CD14-positive monocyte (primary cell): Measurements from ENCODE around the gene SLC40A1. TPM values are rescaled to one million over a fixed set of nuclear protein-coding genes. Genes with fewer than 3 reads are reported as not detected.

Source experiments
- DNase-seq, 3 donors: peaks; one replicate each; pipeline ENCODE4 v3.0.0-alpha.2; 2011 to 2022
- H2AFZ ChIP-seq: 2 replicates; pipeline ENCODE4 v1.6.0; 2012; ENCODE audit warnings: mild to moderate bottlenecking, low read depth, low read length, inconsistent platforms; ENCODE audit not compliant: insufficient read depth, poor library complexity, severe bottlenecking
- H3K27ac ChIP-seq, 2 donors: 1 replicate in 1 of 2; 2 replicates in 1 of 2; pipeline ENCODE4 v1.5.1; 2012 to 2013; ENCODE audit warnings: low read length in 2 of 2, control low read depth in 1 of 2, inconsistent platforms in 1 of 2, low read depth in 1 of 2, mild to moderate bottlenecking in 1 of 2
- H3K27me3 ChIP-seq, 2 donors: one replicate each; pipeline versions ENCODE4 v1.6.0 to v1.6.1; 2011 to 2013; ENCODE audit warnings: low read length in 2 of 2; ENCODE audit not compliant: control insufficient read depth in 2 of 2, insufficient read depth in 2 of 2
- H3K36me3 ChIP-seq, 2 donors: replicated peaks in 1 of 2; 1 replicate in 1 of 2; 2 replicates in 1 of 2; pipeline versions ENCODE4 v1.5.1 to v1.6.1; 2012 to 2013; ENCODE audit warnings: low read length in 2 of 2, control low read depth in 1 of 2, inconsistent platforms in 1 of 2, mild to moderate bottlenecking in 1 of 2; ENCODE audit not compliant: insufficient read depth in 2 of 2, control insufficient read depth in 1 of 2
- H3K4me1 ChIP-seq, 2 donors: 1 replicate in 1 of 2; 2 replicates in 1 of 2; pipeline versions ENCODE4 v1.5.1 to v1.6.1; 2012 to 2013; ENCODE audit warnings: low read length in 2 of 2, control low read depth in 1 of 2, inconsistent platforms in 1 of 2, mild to moderate bottlenecking in 1 of 2, moderate library complexity in 1 of 2; ENCODE audit not compliant: insufficient read depth in 2 of 2, control insufficient read depth in 1 of 2
- H3K4me2 ChIP-seq: replicated peaks from 2 replicates; pipeline ENCODE3; 2012; ENCODE audit warnings: low read length, moderate library complexity, mild to moderate bottlenecking; ENCODE audit not compliant: poor library complexity, severe bottlenecking; ENCODE audit errors: extremely low read depth
- H3K4me3 ChIP-seq, 3 experiments: fragments of 200-600 bp in 1 of 3; sonication (generic) in 1 of 3; replicated peaks in 1 of 3; 1 replicate in 2 of 3; 2 replicates in 1 of 3; pipeline ENCODE4 v1.5.1; 2011 to 2013; ENCODE audit warnings: low read length in 3 of 3, mild to moderate bottlenecking in 3 of 3, control low read depth in 2 of 3, low read depth in 2 of 3, inconsistent platforms in 1 of 3, moderate library complexity in 1 of 3
- H3K79me2 ChIP-seq: 2 replicates; pipeline ENCODE4 v1.6.0; 2012; ENCODE audit warnings: mild to moderate bottlenecking, control low read depth, inconsistent platforms, low read length, moderate library complexity; ENCODE audit not compliant: insufficient read depth
- H3K9ac ChIP-seq: 2 replicates; pipeline ENCODE4 v1.6.0; 2017; ENCODE audit warnings: low read length, mild to moderate bottlenecking; ENCODE audit not compliant: insufficient read depth, poor library complexity, severe bottlenecking
- H3K9me3 ChIP-seq, 2 donors: replicated peaks in 1 of 2; 1 replicate in 1 of 2; 2 replicates in 1 of 2; pipeline versions ENCODE4 v1.5.1 to v1.6.1; 2012 to 2013; ENCODE audit warnings: low read length in 2 of 2, control low read depth in 1 of 2; ENCODE audit not compliant: control insufficient read depth in 1 of 2, insufficient read depth in 1 of 2
- H4K20me1 ChIP-seq: 2 replicates; pipeline ENCODE4 v1.6.0; 2012; ENCODE audit warnings: mild to moderate bottlenecking, low read length, control low read depth, moderate library complexity; ENCODE audit not compliant: insufficient read depth
- H3K27ac Mint-ChIP-seq, 7 donors: one replicate each; pipeline ENCODE4 v1.8.0; 2020; ENCODE audit warnings: mild to moderate bottlenecking in 7 of 7, mixed read lengths in 7 of 7, moderate library complexity in 6 of 7, inconsistent platforms in 2 of 7
- H3K27me3 Mint-ChIP-seq, 3 donors: one replicate each; pipeline ENCODE4 v1.8.0; 2021 to 2022; ENCODE audit warnings: low read depth in 3 of 3, mild to moderate bottlenecking in 3 of 3, mixed read lengths in 3 of 3, moderate library complexity in 3 of 3, inconsistent platforms in 1 of 3
- H3K36me3 Mint-ChIP-seq, 2 donors: one replicate each; pipeline ENCODE4 v1.8.0; 2020; ENCODE audit warnings: mixed read lengths in 2 of 2, inconsistent platforms in 1 of 2, mild to moderate bottlenecking in 1 of 2
- H3K4me1 Mint-ChIP-seq: one replicate; pipeline ENCODE4 v1.8.0; 2020; ENCODE audit warnings: mild to moderate bottlenecking, mixed read lengths
- H3K4me3 Mint-ChIP-seq, 2 donors: one replicate each; pipeline ENCODE4 v1.8.0; 2020; ENCODE audit warnings: mild to moderate bottlenecking in 2 of 2, mixed read lengths in 2 of 2, moderate library complexity in 1 of 2
- H3K9me3 Mint-ChIP-seq, 7 donors: one replicate each; pipeline ENCODE4 v1.8.0; 2020 to 2022; ENCODE audit warnings: mixed read lengths in 7 of 7, mild to moderate bottlenecking in 6 of 7, moderate library complexity in 6 of 7, inconsistent platforms in 2 of 7
- WGBS: methylation state at CpG from one replicate; pipeline ENCODE4 v1.1.5; 2013; ENCODE audit warnings: missing lambda C conversion rate; ENCODE audit not compliant: insufficient coverage; 5-methylcytosine and 5-hydroxymethylcytosine counted together
- intact Hi-C, 2 donors: fragments of 100-400 bp; cut with micrococcal nuclease; formaldehyde crosslinking; loops; one replicate each; pipeline versions ENCODE4 v1.15.0 to v1.15.1; 2023
- polyA plus RNA-seq, 3 donors: library from polyadenylated mRNA; depleted of rRNA in 1 of 3; unstranded in 2 of 3; stranded (reverse) in 1 of 3; fragments of 300-500 nt in 2 of 3; fragments of >200 nt in 1 of 3; fragmentation: Illumina TruSeq in 2 of 3; gene quantifications; 1 replicate in 2 of 3; 2 replicates in 1 of 3; pipeline ENCODE4 v1.2.3, GENCODE V29; 2012 to 2021
- TF ChIP-seq, protein P1 (sequence below): fragments of 200-600 bp; IDR thresholded peaks from one replicate; pipeline ENCODE4 v1.8.0; 2022; ENCODE audit warnings: antibody characterized with exemption, mild to moderate bottlenecking

The SLC40A1 gene
- polyA plus RNA-seq, 3 donors = 7.9 to 91.6 (median 90.4) TPM

DNA sequence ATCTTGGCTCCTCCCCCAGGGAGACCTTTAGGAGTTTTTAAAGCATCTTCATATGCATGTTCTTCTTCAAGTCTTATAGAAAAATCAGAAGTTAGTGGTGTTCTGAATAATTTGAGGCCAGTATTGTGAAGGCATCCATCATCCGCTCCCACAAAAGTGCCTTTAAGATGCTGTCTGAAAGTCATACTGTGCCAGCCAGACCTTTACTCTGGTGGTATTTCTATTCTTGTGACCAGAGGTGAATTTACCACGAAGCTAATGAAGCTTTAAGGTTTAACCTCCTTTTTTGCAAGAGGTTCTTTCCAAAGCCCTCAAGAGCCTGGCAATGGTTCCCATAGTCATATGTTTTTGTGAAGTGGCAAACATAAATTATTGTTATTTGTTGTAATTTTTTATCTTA is 54.3 kb downstream of the SLC40A1 start:
- no peaks in the 10 kb centered on the region for H4K20me1 ChIP-seq
- WGBS = 100% methylated on average over 1 of the region's 2 CpGs
- no peak overlapping the region for H3K4me3 Mint-ChIP-seq
- no peaks in the 10 kb centered on the region for H3K36me3 ChIP-seq
- intact Hi-C loops = no loop called here
- H3K27ac ChIP-seq = no peak overlapping the region
- H3K4me2 ChIP-seq = no peak overlapping the region
- H3K4me3 ChIP-seq = no peak overlapping the region
- H2AFZ ChIP-seq = no peak overlapping the region
- H3K9me3 Mint-ChIP-seq = peaks cover 0 to 5% (median 0%) of the 10 kb centered on the region in 7 donors
- no peaks in the 10 kb centered on the region for H3K79me2 ChIP-seq
- no peaks in the 10 kb centered on the region for H3K9me3 ChIP-seq
- TF ChIP-seq, protein P1, sequence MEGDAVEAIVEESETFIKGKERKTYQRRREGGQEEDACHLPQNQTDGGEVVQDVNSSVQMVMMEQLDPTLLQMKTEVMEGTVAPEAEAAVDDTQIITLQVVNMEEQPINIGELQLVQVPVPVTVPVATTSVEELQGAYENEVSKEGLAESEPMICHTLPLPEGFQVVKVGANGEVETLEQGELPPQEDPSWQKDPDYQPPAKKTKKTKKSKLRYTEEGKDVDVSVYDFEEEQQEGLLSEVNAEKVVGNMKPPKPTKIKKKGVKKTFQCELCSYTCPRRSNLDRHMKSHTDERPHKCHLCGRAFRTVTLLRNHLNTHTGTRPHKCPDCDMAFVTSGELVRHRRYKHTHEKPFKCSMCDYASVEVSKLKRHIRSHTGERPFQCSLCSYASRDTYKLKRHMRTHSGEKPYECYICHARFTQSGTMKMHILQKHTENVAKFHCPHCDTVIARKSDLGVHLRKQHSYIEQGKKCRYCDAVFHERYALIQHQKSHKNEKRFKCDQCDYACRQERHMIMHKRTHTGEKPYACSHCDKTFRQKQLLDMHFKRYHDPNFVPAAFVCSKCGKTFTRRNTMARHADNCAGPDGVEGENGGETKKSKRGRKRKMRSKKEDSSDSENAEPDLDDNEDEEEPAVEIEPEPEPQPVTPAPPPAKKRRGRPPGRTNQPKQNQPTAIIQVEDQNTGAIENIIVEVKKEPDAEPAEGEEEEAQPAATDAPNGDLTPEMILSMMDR = no peak
- H3K27me3 ChIP-seq = no peaks in the 10 kb centered on the region
- peaks cover 25% of the 10 kb centered on the region for H3K4me1 Mint-ChIP-seq
- no peak for DNase-seq
- H3K27ac Mint-ChIP-seq = no peak overlapping the region
- peaks cover 8 to 15% of the 10 kb centered on the region in 2 donors for H3K4me1 ChIP-seq
- no peaks in the 10 kb centered on the region for H3K27me3 Mint-ChIP-seq
- H3K9ac ChIP-seq = no peak overlapping the region
- H3K36me3 Mint-ChIP-seq = no peaks in the 10 kb centered on the region

DNA sequence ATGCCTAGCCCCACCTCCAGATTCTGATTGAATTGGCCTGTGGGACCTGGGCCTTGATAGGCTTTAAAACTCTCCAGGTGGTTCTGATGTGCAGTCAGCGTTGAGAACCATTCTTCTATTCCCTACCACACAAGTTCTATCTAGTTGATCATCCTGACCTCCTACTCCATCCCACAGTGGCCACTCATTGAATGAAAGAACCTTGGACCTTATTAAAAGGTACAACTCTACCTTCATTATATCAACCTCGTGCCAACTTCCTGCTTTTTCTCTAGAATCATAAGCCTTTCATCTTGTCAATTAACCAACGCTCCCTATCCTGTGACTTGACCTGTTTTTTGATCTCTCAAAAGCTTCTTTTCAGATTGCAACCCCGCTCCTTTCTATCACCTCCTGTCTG is 55.8 kb downstream of the SLC40A1 start:
- Histone ChIP-seq H3K4me2 (no peak overlapping the region), H3K9ac (no peak overlapping the region), H3K27me3 (no peaks in the 10 kb centered on the region), H3K9me3 (no peaks in the 10 kb centered on the region), H3K4me3 (no peak overlapping the region), H3K27ac (no peak overlapping the region), H4K20me1 (no peaks in the 10 kb centered on the region), H3K4me1 (peaks cover 2 to 7% of the 10 kb centered on the region in 2 donors), H3K36me3 (no peaks in the 10 kb centered on the region), H3K79me2 (no peaks in the 10 kb centered on the region), H2AFZ (no peak overlapping the region)
- TF ChIP-seq, protein P1 = no peak
- Mint-ChIP-seq H3K4me1 (peaks cover 15% of the 10 kb centered on the region), H3K9me3 (peaks cover 0 to 5% (median 0%) of the 10 kb centered on the region in 7 donors), H3K36me3 (no peaks in the 10 kb centered on the region), H3K4me3 (no peak overlapping the region), H3K27me3 (no peaks in the 10 kb centered on the region), H3K27ac (no peak overlapping the region)
- intact Hi-C loops = no loop called here
- WGBS = 88% methylated on average over 4 of the region's 4 CpGs
- DNase-seq = no peak
